ENCODE data around the gene KPNA3. TPM values are rescaled to one million over a fixed set of nuclear protein-coding genes. Genes with fewer than 3 reads are reported as not detected.

Gene KPNA3
- total and polyA plus RNA-seq, 2 experiments from 2014 or later, result 30.5 to 55.7 TPM

GRCh38 chr13:49782784-49783183, 9.7 kb downstream of the KPNA3 start:
- Histone ChIP-seq H3K79me2 (replicated peaks; ENCODE audit: insufficient read depth) (peaks cover 100% of the 10 kb centered on the region), H4K20me1 (replicated peaks; ENCODE audit: insufficient read depth) (peaks cover 34% of the 10 kb centered on the region)

More at GRCh38 chr13:49782784-49783183, 9.7 kb downstream of the KPNA3 start:
- H3K9me2 ChIP-seq (ENCODE audit: insufficient read depth), result no peaks in the 10 kb centered on the region
- Mint-ChIP-seq H3K4me1 (peaks cover 24% of the 10 kb centered on the region), H3K27ac (no peak overlapping the region), H3K36me3 (ENCODE audit: low read depth) (no peaks in the 10 kb centered on the region), H3K9me3 (no peaks in the 10 kb centered on the region), H3K4me3 (no peak overlapping the region), H3K27me3 (ENCODE audit: insufficient read depth, low read depth, poor library complexity) (no peaks in the 10 kb centered on the region)
- TF ChIP-seq JUNB (IDR thresholded peaks at IDR 0.05; ENCODE audit: unreplicated experiment), result no peak
- TF ChIP-seq EZH2phosphoT487 (IDR thresholded peaks at IDR 0.05; ENCODE audit: unreplicated experiment), result no peak
- TF ChIP-seq ZNF462 (CRISPR knock-in tag; IDR thresholded peaks at IDR 0.05), result no peak
- no peak for TF ChIP-seq STAT1 (IDR thresholded peaks at IDR 0.05; ENCODE audit: unreplicated experiment)
- TF ChIP-seq CREB1 (CRISPR knock-in tag; IDR thresholded peaks at IDR 0.05; ENCODE audit: low read depth), result no peak
- TF ChIP-seq POLR2AphosphoS5 (IDR thresholded peaks at IDR 0.05; ENCODE audit: low read depth), result no peak
- no peak for TF ChIP-seq REST (IDR thresholded peaks at IDR 0.05; ENCODE audit: unreplicated experiment)
- peaks cover 18% of the 10 kb centered on the region for H3K4me1 ChIP-seq (ENCODE audit: insufficient read depth)
- no peaks in the 10 kb centered on the region for H3K36me3 ChIP-seq (ENCODE audit: insufficient read depth)
- H3K4me3 ChIP-seq, result no peak overlapping the region
- DNase-seq (ENCODE audit: low spot score), result no peak
- H3F3A ChIP-seq (replicated peaks; ENCODE audit: low read depth), result no peaks in the 10 kb centered on the region
- ATAC-seq, result no peak
- no peak overlapping the region for H3K4me2 ChIP-seq
- H3K27ac ChIP-seq (ENCODE audit: low read depth), result no peak overlapping the region
- H3K27me3 ChIP-seq (ENCODE audit: insufficient read depth), result no peaks in the 10 kb centered on the region
- H2AFZ ChIP-seq, result no peak overlapping the region

Data from GM23338 (cell line).